ENCODE results near the gene RASL10A. TPM values are rescaled to one million over a fixed set of nuclear protein-coding genes. Genes with fewer than 3 reads are reported as not detected.

Gene RASL10A
- total and polyA plus RNA-seq, 2 donors from 2014 or later, result 0.73 to 1.2 TPM

DNA sequence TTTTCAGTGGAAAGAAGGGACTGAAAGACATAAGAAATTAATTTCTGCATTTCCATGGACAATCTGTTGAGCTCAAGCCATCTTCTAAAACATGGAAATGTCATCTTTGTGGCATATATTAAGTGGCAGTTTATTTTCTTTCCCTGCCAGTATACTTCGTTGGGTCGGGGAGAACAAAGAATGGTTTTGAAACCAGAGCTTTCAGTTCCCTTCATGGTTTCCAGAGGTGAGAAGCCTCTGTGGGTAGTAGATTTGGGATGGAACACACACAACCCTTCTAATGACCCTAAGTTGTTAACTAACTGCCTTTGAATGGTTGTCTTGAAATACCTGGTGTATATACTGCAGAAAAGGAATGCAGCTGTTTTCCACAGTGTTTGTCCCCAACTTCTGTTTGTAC lies 26.7 kb downstream of the RASL10A start:
- FAIRE-seq, result no peak
- no peak overlapping the region for H3K27ac ChIP-seq (ENCODE audit: low read depth in 2 of 2, low read length in 2 of 2)

DNA sequence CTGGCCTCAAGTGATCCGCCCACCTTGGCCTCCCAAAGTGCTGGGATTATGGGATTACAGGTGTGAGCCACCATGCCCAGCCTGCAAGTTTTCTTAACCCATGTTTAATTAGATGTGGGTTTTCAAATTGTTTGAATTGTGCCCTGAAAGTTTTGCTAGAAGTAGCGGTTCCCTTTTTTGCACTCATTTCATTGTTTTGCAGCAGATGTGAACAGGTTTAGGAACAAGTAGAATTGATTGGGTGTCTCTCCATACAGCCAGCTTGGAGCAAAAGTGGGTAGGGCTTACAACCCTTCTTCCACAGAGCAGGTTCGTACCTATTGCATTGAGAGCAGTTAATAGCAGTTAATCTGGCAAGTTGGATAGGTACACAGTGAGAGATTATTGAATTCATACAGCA lies 31.3 kb downstream of the RASL10A start:
- FAIRE-seq, result no peak
- no peak overlapping the region for H3K4me3 ChIP-seq (ENCODE audit: low read length in 3 of 3)
- intact Hi-C loops (cut with DNase I), result no loop called here
- no peaks in the 10 kb centered on the region for H3K27me3 ChIP-seq (ENCODE audit: control insufficient read depth, insufficient read depth, low read length)
- no peak overlapping the region for H3K27ac ChIP-seq (ENCODE audit: low read depth in 2 of 2, low read length in 2 of 2)
- H3K9me3 ChIP-seq (ENCODE audit: control insufficient read depth in 2 of 3, insufficient read depth in 1 of 3, low read length in 3 of 3), result no peaks in the 10 kb centered on the region
- TF ChIP-seq, protein P1, sequence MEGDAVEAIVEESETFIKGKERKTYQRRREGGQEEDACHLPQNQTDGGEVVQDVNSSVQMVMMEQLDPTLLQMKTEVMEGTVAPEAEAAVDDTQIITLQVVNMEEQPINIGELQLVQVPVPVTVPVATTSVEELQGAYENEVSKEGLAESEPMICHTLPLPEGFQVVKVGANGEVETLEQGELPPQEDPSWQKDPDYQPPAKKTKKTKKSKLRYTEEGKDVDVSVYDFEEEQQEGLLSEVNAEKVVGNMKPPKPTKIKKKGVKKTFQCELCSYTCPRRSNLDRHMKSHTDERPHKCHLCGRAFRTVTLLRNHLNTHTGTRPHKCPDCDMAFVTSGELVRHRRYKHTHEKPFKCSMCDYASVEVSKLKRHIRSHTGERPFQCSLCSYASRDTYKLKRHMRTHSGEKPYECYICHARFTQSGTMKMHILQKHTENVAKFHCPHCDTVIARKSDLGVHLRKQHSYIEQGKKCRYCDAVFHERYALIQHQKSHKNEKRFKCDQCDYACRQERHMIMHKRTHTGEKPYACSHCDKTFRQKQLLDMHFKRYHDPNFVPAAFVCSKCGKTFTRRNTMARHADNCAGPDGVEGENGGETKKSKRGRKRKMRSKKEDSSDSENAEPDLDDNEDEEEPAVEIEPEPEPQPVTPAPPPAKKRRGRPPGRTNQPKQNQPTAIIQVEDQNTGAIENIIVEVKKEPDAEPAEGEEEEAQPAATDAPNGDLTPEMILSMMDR (IDR thresholded peaks at IDR 0.05; ENCODE audit: borderline replicate concordance, extremely low read depth, insufficient read depth), result no peak
- peaks cover 0 to 1% (median 0%) of the 10 kb centered on the region in 3 donors for H3K4me1 ChIP-seq (ENCODE audit: control insufficient read depth in 2 of 3, insufficient read depth in 2 of 3, low read depth in 1 of 3, low read length in 3 of 3)
- DNase-seq, result no peak
- H3K9ac ChIP-seq (ENCODE audit: low read length in 3 of 3), result no peak overlapping the region
- peaks cover 17 to 58% (median 40%) of the 10 kb centered on the region in 3 donors for H3K36me3 ChIP-seq (ENCODE audit: control insufficient read depth in 2 of 3, insufficient read depth in 3 of 3, low read length in 3 of 3)

More for the DNA sequence above, 26.7 kb downstream of the RASL10A start:
- TF ChIP-seq, protein P1 (IDR thresholded peaks at IDR 0.05; ENCODE audit: borderline replicate concordance, extremely low read depth, insufficient read depth), result no peak
- intact Hi-C loops (cut with DNase I), result no loop called here
- Histone ChIP-seq H3K4me3 (ENCODE audit: low read length in 3 of 3) (no peak overlapping the region), H3K36me3 (ENCODE audit: control insufficient read depth in 2 of 3, insufficient read depth in 3 of 3, low read length in 3 of 3) (peaks cover 23 to 72% (median 46%) of the 10 kb centered on the region in 3 donors), H3K9ac (ENCODE audit: low read length in 3 of 3) (no peak overlapping the region), H3K9me3 (ENCODE audit: control insufficient read depth in 2 of 3, insufficient read depth in 1 of 3, low read length in 3 of 3) (no peaks in the 10 kb centered on the region), H3K4me1 (ENCODE audit: control insufficient read depth in 2 of 3, insufficient read depth in 2 of 3, low read depth in 1 of 3, low read length in 3 of 3) (no peaks in the 10 kb centered on the region), H3K27me3 (ENCODE audit: control insufficient read depth, insufficient read depth, low read length) (no peaks in the 10 kb centered on the region)
- no peak for DNase-seq

DNA sequence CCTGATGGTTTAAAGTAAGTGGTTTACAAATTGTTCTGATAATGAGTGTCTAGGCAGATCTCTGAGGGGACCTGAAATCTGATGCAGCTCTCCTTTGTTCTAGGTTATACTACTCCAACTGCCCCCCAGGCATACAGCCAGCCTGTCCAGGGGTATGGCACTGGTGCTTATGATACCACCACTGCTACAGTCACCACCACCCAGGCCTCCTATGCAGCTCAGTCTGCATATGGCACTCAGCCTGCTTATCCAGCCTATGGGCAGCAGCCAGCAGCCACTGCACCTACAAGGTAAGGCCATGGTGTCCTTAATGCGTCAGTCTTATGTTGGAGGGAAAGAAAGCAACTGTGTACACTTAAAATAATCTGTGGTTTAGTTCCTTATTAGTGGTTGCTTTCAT lies 37.6 kb downstream of the RASL10A start:
- no peaks in the 10 kb centered on the region for H3K27me3 ChIP-seq (ENCODE audit: control insufficient read depth, insufficient read depth, low read length)
- no peak overlapping the region for H3K4me3 ChIP-seq (ENCODE audit: low read length in 3 of 3)
- intact Hi-C loops (cut with DNase I), result no loop called here
- H3K27ac ChIP-seq (ENCODE audit: low read depth in 2 of 2, low read length in 2 of 2), result no peak overlapping the region
- TF ChIP-seq, protein P1 (IDR thresholded peaks at IDR 0.05; ENCODE audit: borderline replicate concordance, extremely low read depth, insufficient read depth), result no peak
- DNase-seq (no peak), FAIRE-seq (no peak)
- H3K4me1 ChIP-seq (ENCODE audit: control insufficient read depth in 2 of 3, insufficient read depth in 2 of 3, low read depth in 1 of 3, low read length in 3 of 3), result peaks cover 2 to 30% (median 23%) of the 10 kb centered on the region in 3 donors
- H3K9ac ChIP-seq (ENCODE audit: low read length in 3 of 3), result no peak overlapping the region
- H3K36me3 ChIP-seq (ENCODE audit: control insufficient read depth in 2 of 3, insufficient read depth in 3 of 3, low read length in 3 of 3), result peaks cover 15 to 47% (median 33%) of the 10 kb centered on the region in 3 donors
- H3K9me3 ChIP-seq (ENCODE audit: control insufficient read depth in 2 of 3, insufficient read depth in 1 of 3, low read length in 3 of 3), result no peaks in the 10 kb centered on the region

Data from kidney (tissue), 14 donors.